Choroid plexus epithelial cell (primary cell): Measurements from ENCODE around the gene ZSCAN10.
"Not testable (repeated sequence)": the region's sequence is repeated elsewhere in the genome, so short reads cannot be mapped to it uniquely, and the experiment has no call there.

Experiments
- DNase-seq: peaks from one replicate; pipeline ENCODE4 v3.0.0-alpha.2; 2010; ENCODE audit warnings: low read depth
- H3K4me3 ChIP-seq: 2 replicates; pipeline ENCODE4 v1.5.1; 2011; ENCODE audit warnings: low read depth, mild to moderate bottlenecking, control low read depth, low read length, moderate library complexity
- TF ChIP-seq, protein P1 (sequence below): conservative IDR thresholded peaks from 2 replicates; pipeline ENCODE4 v1.5.1; 2011; ENCODE audit warnings: low read depth, mild to moderate bottlenecking, control low read depth, inconsistent platforms, low read length, moderate library complexity

ZSCAN10 gene

DNA sequence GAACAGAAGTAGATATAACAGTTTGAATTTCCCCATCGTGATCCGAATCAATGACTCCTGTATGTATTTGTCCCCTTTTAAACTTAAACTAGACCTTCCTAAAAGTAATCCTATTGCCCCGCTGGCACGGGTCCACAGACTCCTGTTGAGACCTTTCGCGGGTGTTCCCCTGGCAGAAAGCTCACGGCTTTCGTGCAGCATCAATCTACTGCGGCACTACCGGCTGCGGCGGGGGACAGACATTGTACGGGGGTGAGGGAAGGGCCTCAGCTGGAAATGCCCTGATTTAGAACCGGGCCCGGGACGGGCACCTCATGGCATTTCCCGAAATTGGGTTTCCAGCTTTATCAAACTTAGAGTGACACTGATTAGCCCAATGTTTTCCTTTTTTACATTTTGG, 19.1 kb downstream of the ZSCAN10 start:
- TF ChIP-seq, protein P1, sequence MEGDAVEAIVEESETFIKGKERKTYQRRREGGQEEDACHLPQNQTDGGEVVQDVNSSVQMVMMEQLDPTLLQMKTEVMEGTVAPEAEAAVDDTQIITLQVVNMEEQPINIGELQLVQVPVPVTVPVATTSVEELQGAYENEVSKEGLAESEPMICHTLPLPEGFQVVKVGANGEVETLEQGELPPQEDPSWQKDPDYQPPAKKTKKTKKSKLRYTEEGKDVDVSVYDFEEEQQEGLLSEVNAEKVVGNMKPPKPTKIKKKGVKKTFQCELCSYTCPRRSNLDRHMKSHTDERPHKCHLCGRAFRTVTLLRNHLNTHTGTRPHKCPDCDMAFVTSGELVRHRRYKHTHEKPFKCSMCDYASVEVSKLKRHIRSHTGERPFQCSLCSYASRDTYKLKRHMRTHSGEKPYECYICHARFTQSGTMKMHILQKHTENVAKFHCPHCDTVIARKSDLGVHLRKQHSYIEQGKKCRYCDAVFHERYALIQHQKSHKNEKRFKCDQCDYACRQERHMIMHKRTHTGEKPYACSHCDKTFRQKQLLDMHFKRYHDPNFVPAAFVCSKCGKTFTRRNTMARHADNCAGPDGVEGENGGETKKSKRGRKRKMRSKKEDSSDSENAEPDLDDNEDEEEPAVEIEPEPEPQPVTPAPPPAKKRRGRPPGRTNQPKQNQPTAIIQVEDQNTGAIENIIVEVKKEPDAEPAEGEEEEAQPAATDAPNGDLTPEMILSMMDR: no peak
- no peak for DNase-seq
- no peak overlapping the region for H3K4me3 ChIP-seq

DNA sequence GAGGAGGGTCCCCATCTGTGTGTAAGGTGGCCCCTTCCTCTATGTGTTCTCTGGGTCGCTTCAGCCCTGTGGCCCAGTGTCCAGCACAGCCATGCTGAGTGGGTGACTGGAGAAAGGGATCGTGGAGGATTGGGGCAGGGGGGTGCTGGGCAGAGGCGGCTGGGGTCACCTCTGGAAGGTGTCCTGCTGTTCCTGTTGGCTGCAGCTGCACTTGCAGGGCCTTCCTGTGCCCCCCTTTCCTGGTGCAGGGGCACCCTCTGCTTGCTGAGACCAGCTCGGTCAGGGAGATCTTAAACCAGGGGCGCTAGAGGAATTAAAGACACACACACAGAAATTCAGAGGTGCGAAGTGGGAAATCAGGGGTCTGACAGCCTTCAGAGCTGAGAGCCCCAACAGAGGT, 22.5 kb downstream of the ZSCAN10 start:
- no peak for DNase-seq
- no peak overlapping the region for H3K4me3 ChIP-seq
- TF ChIP-seq, protein P1: no peak

DNA sequence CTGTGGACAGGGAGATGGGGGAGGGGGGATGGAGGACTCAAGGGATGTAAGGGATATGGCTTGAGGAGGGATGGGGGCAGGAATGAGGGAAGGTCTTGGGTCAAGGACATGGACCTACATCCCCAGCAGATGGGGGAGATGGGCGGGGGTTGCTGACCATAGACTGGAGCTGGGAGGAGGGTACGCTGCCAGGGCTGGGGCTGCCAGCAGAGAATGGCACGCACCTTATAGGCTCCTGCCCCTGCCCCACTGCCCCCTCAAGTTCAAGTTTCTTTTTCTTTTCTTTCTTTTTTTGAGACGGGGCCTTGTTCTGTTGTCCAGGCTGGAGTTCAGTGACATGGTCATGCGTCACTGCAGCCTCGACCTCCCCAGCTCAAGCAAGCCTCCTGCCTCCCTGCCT, 23.1 kb downstream of the ZSCAN10 start:
- not testable (repeated sequence) for H3K4me3 ChIP-seq, DNase-seq

DNA sequence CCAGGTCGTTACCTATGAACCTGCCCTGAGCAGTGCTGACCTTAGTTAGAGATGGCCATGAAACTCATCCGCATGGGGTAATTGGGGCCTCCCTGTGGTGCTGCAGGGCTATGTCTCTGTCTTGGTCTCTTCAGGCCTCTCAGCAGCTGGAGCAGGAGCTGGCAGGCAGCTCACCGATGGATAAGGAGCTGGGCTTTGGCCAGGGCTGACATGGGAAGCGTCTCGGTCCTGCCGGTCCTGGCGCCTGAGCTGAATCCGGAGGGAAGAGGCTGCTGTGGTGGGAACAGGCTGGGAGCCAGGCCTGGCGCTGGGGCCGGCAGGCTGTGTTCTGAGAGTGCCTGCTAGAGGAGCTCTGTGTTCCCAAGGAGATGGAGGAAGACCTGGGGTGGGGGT, 23.6 kb downstream of the ZSCAN10 start:
- TF ChIP-seq, protein P1: no peak
- DNase-seq: no peak

DNA sequence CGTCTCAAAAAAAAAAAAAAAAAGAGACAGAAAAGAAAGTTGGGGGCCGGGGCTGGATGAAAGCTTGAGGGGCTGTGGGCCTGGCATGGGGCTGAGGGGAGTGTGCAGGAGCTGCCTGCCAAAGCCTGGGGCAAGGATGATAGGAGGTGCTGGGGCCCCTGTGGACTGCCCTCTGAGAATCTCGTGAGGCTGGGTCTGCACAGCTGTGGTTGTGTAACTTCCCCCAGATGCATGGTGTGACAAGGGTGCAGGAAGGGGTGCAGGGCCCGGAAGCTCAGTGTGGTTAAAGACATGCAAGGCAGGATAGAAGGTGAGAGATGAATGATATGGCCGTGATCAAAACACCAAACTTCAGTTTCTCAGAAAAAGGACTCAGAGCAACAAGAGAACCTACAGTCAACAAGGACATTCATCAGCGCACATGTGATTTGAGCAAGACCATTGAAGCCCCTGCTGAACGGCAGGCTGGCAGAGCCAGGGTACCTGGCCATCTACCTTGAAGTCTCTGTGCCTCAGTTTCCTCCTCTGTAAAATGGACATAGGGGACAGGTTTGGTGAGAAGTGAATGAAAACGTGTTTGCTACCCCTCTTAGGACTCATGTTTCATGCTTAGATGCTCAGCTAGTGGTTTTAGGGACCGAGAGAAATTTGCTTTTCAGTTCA, 24.1 kb downstream of the ZSCAN10 start:
- no peak overlapping the region for H3K4me3 ChIP-seq
- no peak for DNase-seq
- TF ChIP-seq, protein P1: no peak

More for the DNA sequence above, 23.6 kb downstream of the ZSCAN10 start:
- no peak overlapping the region for H3K4me3 ChIP-seq

DNA sequence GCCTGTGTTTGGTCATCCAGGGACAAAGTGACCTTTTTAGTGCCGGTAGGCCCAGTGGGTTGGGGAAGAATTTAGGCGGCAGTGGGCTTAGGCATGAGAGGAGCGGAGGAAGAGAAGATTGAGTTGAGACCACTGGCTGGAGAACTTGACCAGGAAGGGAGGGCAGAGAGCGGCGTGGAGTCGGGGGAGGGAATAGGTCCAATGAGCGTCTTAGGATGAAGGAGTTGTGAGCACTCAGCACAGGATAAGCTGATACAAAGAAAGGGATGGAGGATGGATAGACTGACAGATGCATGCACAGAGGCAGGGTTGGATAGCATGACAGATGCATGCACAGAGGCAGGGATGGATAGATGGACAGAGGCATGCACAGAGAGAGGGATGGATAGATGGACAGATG, 25.6 kb downstream of the ZSCAN10 start:
- no peak for DNase-seq
- H3K4me3 ChIP-seq: no peak overlapping the region
- TF ChIP-seq, protein P1: no peak

DNA sequence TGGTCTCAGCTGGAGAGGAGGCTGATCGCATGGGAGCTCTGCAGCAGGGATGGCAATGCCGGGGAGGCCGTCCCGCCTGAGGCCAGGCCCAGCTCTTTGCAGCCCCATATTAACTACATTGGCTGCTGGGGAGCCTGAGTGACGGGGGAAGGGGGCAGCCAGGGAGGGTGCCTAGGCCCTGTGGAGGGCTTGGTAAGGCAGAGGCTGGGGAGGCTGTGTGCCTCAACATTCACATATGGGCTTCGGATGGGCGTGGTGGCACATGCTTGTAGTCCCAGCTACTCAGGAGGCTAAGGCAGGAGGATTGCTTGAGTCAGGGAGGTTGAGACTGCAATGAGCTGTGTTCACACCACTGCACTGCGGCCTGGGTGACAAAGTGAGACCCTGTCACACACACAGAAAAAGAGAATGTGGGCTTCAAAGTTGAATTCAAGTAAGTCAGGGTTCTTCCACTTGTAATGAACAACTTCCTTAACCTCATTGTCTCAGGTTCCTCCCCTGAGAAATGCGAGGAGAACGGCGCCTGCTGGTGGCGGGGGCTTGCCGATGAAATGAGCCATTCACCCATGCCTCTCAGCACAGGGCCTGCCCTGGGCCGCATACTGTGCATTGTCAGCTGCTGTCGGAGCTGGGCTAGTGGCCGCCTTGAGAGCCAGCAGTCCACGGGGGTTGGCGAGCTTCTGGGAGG, 26.4 kb downstream of the ZSCAN10 start:
- not testable (repeated sequence) for DNase-seq, H3K4me3 ChIP-seq

DNA sequence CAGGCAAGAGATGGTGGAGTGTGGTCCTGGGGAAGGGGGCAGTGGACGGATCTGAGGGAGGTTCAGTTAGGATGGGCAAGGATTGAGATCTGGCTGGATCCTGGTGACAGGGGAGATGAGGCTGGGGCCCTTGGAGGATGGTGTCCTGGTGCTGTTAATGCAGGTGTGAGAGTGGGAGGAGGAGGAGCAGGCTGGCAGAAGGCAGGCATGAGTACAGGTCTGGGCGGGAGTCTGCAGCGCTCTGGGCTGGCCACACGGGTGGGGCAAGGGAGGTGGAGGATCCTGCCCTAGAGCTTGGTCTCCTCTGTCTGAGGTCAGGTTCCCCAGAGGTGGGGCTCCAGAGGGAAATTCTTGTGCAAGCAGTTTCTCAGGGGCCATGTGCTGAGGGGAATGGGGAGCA, 26.9 kb downstream of the ZSCAN10 start:
- not testable (repeated sequence) for H3K4me3 ChIP-seq, DNase-seq
